SJSA1 (cell line): ENCODE data around the gene PDHB. TPM values are rescaled to one million over a fixed set of nuclear protein-coding genes. Genes with fewer than 3 reads are reported as not detected.
"Not testable (repeated sequence)": the region's sequence is repeated elsewhere in the genome, so short reads cannot be mapped to it uniquely, and the experiment has no call there.

Experiments
- DNase-seq, 2 experiments: peaks; one replicate each; pipeline ENCODE4 v3.0.0-alpha.2; 2015 to 2020; ENCODE audit warnings: low spot score in 2 of 2, low read depth in 1 of 2
- H3K27ac ChIP-seq: fragments of 250-450 bp; sonication (Bioruptor Pico); 2 replicates; pipeline ENCODE4 v1.5.1; 2020; ENCODE audit warnings: mild to moderate bottlenecking, moderate library complexity
- H3K27me3 ChIP-seq: fragments of 250-450 bp; sonication (Bioruptor Pico); replicated peaks from 2 replicates; pipeline ENCODE4 v1.5.1; 2020; ENCODE audit warnings: mild to moderate bottlenecking, moderate library complexity
- H3K36me3 ChIP-seq: fragments of 250-450 bp; sonication (Bioruptor Pico); 2 replicates; pipeline ENCODE4 v1.5.1; 2020; ENCODE audit warnings: mild to moderate bottlenecking
- H3K4me1 ChIP-seq: fragments of 250-450 bp; sonication (Bioruptor Pico); replicated peaks from 2 replicates; pipeline ENCODE4 v1.6.1; 2021; ENCODE audit warnings: mild to moderate bottlenecking
- H3K4me3 ChIP-seq: fragments of 250-450 bp; sonication (Bioruptor Pico); 2 replicates; pipeline ENCODE4 v1.5.1; 2020; ENCODE audit warnings: mild to moderate bottlenecking
- H3K9me3 ChIP-seq: fragments of 250-450 bp; sonication (Bioruptor Pico); replicated peaks from 2 replicates; pipeline ENCODE4 v1.5.1; 2020; ENCODE audit warnings: mild to moderate bottlenecking
- total RNA-seq: library from RNA; depleted of rRNA; stranded (reverse); fragments of >200 nt; shearing (Covaris generic); gene quantifications from 2 replicates; pipeline ENCODE4 v1.2.3, GENCODE V29; 2014

The PDHB gene
- total RNA-seq, 1 experiment from 2014 or later, result 154 TPM

DNA sequence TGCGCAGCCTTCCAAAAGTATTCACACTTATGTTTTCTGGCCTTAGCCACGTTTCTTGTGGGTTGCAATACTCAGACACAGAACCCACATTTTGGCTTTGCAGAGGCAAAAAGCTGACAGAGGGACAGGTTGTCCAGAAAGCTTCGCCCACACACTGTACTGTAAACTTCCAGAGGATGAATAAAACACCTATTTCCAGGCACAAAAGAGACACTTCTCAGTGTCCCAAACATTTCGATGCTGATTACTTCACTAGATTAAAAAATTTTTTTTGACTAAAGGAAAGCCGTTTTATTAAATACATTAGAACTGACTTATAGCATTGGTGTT is 30.3 kb upstream of the PDHB start:
- Histone ChIP-seq H3K4me3 (no peak overlapping the region), H3K4me1 (0 out of 2 replicates have a peak, but pooled peaks cover 6% of the 10 kb centered on the region), H3K27ac (no peak overlapping the region), H3K9me3 (no peaks in the 10 kb centered on the region), H3K27me3 (no peaks in the 10 kb centered on the region), H3K36me3 (no peaks in the 10 kb centered on the region)
- DNase-seq, result no peak

DNA sequence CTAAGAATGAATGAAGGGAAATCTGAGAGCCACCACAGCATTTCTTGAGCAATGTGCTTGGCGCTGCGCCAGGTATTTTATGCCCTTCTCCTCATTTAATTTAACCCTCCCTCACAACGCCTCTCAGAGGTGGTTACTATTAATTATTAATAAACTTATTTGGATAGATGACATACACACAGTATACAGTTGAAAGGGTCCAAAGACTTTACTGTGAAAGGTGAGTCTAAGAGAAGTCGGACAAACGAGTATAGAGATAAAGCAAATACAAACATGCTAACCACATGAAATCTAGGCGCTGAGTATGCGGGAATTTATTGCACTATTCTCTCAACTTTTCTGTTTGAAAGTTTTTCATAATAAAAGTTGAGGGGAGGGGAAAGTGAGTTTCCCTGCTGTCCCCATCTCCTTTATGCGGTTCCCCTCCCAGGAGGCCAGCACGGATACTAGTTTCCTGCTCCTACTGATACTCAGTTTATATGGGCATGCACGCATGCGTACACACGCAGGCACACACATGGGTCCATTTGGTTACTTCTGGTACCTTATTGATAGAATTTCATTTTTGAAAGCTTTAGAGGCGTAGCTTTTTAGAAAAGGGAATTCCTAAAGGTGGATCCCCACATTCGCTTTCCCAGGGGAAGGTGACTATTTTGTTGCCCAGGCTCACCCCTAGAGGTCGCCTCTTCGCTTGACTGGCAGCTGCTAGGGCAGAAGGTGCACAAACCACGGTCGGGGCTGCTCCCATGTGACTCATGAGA is 29.7 kb upstream of the PDHB start:
- peak; percentile 56 to 83 for DNase-seq
- Histone ChIP-seq H3K27ac (no peak overlapping the region), H3K4me1 (0 out of 2 replicates have a peak, but pooled peaks cover 6% of the 10 kb centered on the region), H3K27me3 (no peaks in the 10 kb centered on the region), H3K9me3 (no peaks in the 10 kb centered on the region), H3K4me3 (no peak overlapping the region), H3K36me3 (no peaks in the 10 kb centered on the region)

DNA sequence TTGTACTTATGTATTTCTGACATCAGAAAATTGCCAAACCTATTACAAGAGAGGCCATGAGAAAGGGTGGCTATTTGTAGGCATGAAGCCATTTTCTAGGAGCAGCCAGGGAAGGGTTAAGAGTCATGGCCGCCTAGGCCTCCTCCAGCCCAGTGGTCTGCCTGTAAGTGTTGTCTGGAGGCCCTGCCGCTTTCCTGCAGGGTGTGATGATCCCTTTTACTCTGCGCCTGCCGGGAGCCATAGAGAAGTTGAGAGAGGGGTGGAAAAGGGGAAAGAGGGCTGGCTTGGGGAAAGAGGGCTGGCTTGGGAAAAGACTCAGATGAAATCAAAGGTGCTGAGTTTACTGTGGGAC is 29.2 kb upstream of the PDHB start:
- no peaks in the 10 kb centered on the region for H3K36me3 ChIP-seq
- H3K27me3 ChIP-seq, result no peaks in the 10 kb centered on the region
- H3K9me3 ChIP-seq, result no peaks in the 10 kb centered on the region
- DNase-seq, result no peak
- no peak overlapping the region for H3K4me3 ChIP-seq
- 0 out of 2 replicates have a peak, but pooled peaks cover 6% of the 10 kb centered on the region for H3K4me1 ChIP-seq
- no peak overlapping the region for H3K27ac ChIP-seq

DNA sequence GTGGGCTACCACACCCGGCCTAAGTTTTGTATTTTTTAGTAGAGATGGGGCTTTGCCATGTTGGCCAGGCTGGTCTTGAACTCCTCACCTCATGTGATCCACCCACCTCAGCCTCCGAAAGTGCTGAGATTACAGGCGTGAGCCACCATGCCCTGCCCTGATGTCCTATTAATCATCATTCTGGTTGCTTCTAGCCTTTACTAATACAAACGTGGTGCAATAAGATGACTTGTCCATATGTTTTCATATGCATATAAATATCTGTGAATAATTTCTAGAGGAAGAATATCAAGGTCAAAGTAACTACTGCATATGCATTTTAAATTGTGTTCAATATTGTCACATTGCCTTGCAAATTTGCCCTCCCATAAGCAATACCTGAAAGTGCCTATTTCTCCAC is 25.5 kb upstream of the PDHB start:
- Histone ChIP-seq H3K9me3 (no peaks in the 10 kb centered on the region), H3K4me3 (no peak overlapping the region), H3K4me1 (0 out of 2 replicates have a peak, but pooled peaks cover 6% of the 10 kb centered on the region), H3K27ac (no peak overlapping the region), H3K27me3 (no peaks in the 10 kb centered on the region), H3K36me3 (no peaks in the 10 kb centered on the region)
- DNase-seq, result no peak

DNA sequence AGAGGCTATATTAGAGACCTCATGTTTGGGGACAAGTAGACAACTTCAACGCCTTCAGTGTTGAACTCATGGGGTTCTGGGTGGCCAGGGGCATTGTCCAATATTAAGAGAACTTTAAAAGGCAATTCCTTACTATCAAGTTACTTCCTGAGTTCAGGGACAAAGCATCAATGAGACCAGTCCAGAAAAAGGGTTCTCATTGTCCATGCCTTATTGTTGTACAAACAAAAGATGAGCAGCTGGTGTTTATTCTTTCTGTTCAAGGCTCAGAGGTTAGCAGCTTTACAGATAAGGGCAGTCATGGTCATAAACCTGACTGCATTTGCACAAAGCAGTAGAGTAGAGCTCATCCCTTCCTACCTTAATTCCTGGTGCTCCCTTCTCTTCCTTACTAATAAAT is 18.5 kb upstream of the PDHB start:
- Histone ChIP-seq H3K4me1 (no peaks in the 10 kb centered on the region), H3K4me3 (no peak overlapping the region), H3K27me3 (no peaks in the 10 kb centered on the region), H3K27ac (no peak overlapping the region), H3K9me3 (peaks cover 4% of the 10 kb centered on the region; the same call in 1 of the 2 replicates), H3K36me3 (no peaks in the 10 kb centered on the region)
- DNase-seq, result no peak

DNA sequence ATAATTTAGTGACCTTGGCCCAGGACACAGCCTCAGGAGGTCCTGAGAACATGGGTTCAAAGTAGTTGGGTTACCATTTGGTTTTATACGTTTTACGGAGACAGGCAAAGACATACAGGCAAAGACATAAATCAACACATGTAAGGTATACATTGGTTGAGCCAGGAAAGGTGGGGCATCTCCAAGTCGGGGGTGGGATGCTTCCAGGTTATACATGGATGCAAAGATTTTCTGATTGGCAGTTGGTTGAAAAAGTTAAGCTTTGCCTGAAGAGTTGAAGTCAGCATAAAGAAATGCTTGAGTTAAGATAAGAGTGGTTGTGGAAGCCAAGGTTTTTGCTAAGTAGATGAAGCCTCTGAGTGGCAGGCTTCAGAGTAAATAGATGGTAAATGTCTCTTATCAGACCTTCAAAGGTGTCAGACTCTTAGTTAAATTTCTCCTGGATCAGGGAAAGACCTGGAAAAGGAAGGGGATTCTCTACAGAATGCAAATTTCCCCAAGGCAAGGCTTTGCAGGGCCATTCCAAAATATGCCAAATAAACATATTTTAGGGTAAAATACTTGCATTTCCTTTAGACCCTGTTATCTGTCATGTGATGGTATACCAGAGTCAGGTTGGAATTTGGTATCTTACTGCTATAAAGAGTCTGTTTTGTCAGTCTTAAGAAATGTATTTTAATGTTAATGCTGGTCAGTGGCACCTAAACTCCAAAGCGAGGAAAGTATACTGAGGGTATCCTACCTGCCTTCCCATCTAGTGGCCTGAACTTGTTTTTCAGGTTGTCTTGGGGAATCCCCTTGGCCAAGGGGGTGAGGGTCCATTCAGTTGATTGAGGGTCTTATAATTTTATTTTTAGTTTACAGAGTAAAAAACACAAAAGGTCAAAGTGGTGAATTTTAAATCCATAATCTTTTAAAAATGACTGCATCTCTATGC is 8.2 kb upstream of the PDHB start:
- Histone ChIP-seq H3K4me3 (no peak overlapping the region), H3K4me1 (no peaks in the 10 kb centered on the region), H3K36me3 (no peaks in the 10 kb centered on the region), H3K9me3 (no peaks in the 10 kb centered on the region), H3K27me3 (no peaks in the 10 kb centered on the region), H3K27ac (no peak overlapping the region)
- no peak for DNase-seq

DNA sequence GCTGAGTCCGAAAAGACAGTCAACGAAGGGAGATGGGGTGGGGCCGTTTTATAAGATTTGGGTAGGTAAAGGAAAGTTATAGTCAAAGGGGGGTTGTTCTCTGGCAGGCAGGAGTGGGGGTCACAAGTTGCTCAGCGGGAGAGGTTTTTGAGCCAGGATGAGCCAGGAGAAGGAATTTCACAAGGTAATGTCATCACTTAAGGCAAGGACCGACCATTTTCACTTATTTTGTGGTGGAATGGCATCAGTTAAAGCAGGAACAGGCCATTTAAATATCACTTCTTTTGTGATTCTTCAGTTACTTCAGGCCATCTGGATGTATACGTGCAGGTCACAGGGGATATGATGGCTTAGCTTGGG is 7.3 kb upstream of the PDHB start:
- not testable (repeated sequence) for DNase-seq

DNA sequence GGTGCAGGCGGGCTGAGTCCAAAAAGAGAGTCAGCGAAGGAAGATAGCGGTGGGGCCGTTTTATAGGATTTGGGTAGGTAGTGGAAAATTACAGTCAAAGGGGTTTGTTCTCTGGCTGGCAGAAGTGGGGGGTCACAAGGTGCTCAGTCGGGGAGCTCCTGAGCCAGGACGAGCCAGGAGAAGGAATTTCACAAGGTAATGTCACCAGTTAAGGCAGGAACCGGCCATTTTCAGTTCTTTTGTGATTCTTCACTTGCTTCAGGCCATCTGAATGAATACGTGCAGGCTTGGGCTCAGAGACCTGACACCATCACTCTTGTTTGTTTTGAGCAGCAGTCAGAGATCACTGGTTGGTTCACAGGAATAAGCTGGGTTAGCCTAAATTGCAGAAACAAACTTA is 3.6 kb upstream of the PDHB start:
- not testable (repeated sequence) for H3K27me3 ChIP-seq, H3K9me3 ChIP-seq, H3K27ac ChIP-seq, DNase-seq, H3K4me3 ChIP-seq, H3K36me3 ChIP-seq
- peaks cover 30% of the 10 kb centered on the region for H3K4me1 ChIP-seq

More for the DNA sequence above, 7.3 kb upstream of the PDHB start:
- H3K4me3 ChIP-seq, H3K36me3 ChIP-seq, H3K9me3 ChIP-seq, H3K27me3 ChIP-seq, H3K4me1 ChIP-seq, H3K27ac ChIP-seq: not testable (repeated sequence)

DNA sequence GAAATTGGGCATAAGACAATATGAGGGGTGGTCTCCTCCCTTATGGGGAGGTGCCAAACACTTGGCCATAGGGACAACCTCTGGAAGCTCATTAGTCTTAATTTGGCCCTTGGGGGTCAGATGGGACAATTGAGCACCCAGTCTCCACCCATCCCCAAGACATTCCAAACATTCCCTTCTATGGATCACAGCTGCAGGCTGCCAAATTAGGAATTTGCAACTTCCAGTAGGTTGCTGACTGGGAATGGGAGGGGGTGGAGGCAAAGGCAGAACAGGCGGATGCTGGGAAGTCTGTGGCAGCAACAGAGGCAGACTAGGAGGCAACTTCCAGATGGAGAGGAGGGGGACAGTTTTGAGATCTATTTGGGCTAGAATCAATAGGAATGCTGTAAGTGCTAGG is 1.4 kb upstream of the PDHB start:
- Histone ChIP-seq H3K27me3 (no peaks in the 10 kb centered on the region), H3K4me1 (peaks cover 32% of the 10 kb centered on the region), H3K9me3 (no peaks in the 10 kb centered on the region), H3K27ac (peak overlapping the region; percentile 86), H3K36me3 (peaks cover 26% of the 10 kb centered on the region), H3K4me3 (no peak overlapping the region)
- DNase-seq, result peak; percentile 79 to 81

DNA sequence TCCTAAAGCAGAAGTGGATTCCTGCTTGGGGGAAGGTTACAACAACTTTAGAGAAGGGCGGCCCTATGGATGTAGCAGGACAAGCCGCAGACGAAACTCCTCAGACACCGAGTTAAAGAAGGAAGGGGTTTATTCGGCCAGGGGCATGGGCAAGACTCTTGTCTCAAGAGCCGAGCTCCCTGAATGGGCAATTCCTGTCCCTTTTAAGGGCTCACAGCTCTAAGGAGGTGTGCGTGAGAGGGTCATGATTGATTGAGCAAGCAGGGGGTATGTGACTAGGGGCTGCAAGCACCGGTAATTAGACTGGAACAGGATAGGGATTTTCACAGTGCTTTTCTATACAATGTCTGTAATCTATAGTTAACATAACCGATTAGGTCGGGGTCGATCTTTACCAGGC is 879 bp upstream of the PDHB start:
- no peak for DNase-seq
- no peaks in the 10 kb centered on the region for H3K9me3 ChIP-seq
- H3K27me3 ChIP-seq, result no peaks in the 10 kb centered on the region
- peaks cover 32% of the 10 kb centered on the region for H3K4me1 ChIP-seq
- H3K36me3 ChIP-seq, result peaks cover 31% of the 10 kb centered on the region
- H3K4me3 ChIP-seq, result no peak overlapping the region; the same call in 1 of the 2 replicates
- peak overlapping the region; percentile 86 for H3K27ac ChIP-seq

DNA sequence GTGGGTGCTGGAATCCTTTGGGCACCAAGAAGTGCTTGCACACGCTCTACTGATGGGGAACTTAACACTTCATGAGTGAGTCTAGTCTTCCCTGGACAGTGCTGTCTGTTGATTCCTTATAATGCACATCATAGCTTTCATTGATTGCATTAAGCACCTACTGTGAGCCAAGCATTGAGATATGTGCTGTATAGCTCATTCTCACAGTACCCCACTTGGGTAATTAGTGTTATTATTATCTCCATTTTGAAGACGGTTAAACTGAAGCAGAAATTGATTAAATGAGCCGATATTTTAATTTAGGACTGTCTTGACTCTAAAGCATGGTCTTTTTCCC is 504 bp upstream of the PDHB start:
- Histone ChIP-seq H3K27me3 (no peaks in the 10 kb centered on the region), H3K36me3 (peaks cover 34% of the 10 kb centered on the region), H3K27ac (peak overlapping the region; percentile 86), H3K9me3 (no peaks in the 10 kb centered on the region), H3K4me3 (peak overlapping the region; percentile 92), H3K4me1 (peaks cover 32% of the 10 kb centered on the region)
- DNase-seq, result no peak

DNA sequence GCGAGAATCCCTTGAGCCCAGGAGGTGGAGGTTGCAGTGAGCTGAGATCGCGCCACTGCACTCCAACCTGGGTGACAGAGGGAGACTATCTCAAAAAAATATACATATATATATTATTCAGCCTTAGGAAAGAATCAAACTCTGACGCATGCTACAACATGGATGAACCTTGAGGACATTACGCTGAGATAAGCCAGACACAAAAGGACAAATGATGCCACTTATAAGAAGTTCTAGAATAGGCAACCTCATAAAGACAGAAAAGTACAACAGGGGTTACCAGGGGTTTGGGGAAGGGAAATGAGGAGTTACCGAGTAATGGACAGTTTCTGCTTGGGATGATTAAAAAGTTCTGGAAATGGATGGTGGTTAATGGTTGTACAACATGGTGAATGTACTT is 727 bp downstream of the PDHB start:
- H3K9me3 ChIP-seq, result no peaks in the 10 kb centered on the region
- peaks cover 47% of the 10 kb centered on the region for H3K36me3 ChIP-seq
- H3K4me1 ChIP-seq, result peaks cover 32% of the 10 kb centered on the region
- peak overlapping the region; percentile 92 for H3K4me3 ChIP-seq
- no peaks in the 10 kb centered on the region for H3K27me3 ChIP-seq
- peak overlapping the region; percentile 80; the same call in 1 of the 2 replicates for H3K27ac ChIP-seq
- DNase-seq, result no peak

DNA sequence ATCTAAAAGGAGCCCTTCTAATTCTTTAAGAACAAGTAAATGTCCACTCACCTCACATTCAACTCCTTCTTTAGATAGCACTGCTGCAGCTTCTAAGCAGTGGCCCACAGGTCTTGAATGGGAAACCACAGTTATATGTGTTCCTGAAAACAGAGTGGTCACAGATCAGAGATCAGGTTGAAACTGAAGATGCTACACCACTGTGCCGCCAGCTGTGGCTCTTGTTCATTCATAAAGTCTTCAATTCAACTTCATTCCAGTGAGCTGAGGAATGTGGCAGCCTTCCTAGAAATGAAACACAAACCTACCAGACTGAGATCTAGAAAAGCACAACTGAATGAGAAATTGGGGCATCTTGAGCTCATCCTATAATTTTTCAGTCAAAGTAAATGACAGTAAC is 4.0 kb downstream of the PDHB start:
- Histone ChIP-seq H3K27me3 (no peaks in the 10 kb centered on the region), H3K36me3 (peaks cover 79% of the 10 kb centered on the region), H3K4me3 (no peak overlapping the region), H3K27ac (no peak overlapping the region), H3K4me1 (peaks cover 18% of the 10 kb centered on the region), H3K9me3 (no peaks in the 10 kb centered on the region)
- no peak for DNase-seq

DNA sequence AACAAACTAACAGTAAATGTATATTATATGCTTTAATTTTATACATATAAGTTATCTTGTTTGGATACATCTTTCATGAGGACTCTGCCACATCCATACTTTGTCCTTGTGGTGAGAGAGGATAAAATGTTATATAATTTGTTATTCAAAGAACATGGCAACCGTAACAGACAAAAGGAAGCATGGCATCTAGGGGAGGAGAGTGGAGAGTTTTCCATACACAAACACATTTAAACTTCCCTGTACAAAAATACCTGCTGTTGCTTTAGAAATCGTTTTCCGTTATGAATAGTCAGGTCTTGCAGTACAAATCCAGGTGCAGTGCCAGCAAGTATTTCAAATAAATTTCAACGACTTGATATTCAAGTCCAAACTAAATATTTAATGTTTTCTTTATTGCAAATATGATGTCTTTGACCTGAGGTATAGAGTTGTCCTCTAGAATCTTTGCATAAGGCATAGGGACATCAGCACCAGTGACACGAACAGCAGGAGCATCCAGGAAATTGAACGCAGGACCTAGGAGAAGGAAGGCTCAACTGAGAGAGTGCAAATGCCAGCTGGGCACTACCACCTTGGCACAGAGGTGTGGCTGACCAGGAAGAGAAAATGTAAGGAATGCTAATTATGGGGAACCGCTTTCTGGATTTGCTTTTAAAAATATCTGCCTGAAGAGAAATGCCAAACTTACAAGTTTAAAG is 5.8 kb downstream of the PDHB start:
- Histone ChIP-seq H3K4me1 (peaks cover 7% of the 10 kb centered on the region), H3K4me3 (no peak overlapping the region), H3K36me3 (peaks cover 82% of the 10 kb centered on the region), H3K9me3 (no peaks in the 10 kb centered on the region), H3K27me3 (no peaks in the 10 kb centered on the region), H3K27ac (no peak overlapping the region)
- no peak for DNase-seq
